SHP77 (cell line): Measurements from ENCODE around the gene NUTM2F.
A peak's percentile ranks its signal among the peaks of the same experiment; 100 is the strongest.
"Not testable (repeated sequence)": the region's sequence is repeated elsewhere in the genome, so short reads cannot be mapped to it uniquely, and the experiment has no call there.

Experiments
- DNase-seq, 2 experiments: peaks; one replicate each; lab custom pipeline; 2025; lab: John Stamatoyannopoulos, UW

Gene NUTM2F, protein sequence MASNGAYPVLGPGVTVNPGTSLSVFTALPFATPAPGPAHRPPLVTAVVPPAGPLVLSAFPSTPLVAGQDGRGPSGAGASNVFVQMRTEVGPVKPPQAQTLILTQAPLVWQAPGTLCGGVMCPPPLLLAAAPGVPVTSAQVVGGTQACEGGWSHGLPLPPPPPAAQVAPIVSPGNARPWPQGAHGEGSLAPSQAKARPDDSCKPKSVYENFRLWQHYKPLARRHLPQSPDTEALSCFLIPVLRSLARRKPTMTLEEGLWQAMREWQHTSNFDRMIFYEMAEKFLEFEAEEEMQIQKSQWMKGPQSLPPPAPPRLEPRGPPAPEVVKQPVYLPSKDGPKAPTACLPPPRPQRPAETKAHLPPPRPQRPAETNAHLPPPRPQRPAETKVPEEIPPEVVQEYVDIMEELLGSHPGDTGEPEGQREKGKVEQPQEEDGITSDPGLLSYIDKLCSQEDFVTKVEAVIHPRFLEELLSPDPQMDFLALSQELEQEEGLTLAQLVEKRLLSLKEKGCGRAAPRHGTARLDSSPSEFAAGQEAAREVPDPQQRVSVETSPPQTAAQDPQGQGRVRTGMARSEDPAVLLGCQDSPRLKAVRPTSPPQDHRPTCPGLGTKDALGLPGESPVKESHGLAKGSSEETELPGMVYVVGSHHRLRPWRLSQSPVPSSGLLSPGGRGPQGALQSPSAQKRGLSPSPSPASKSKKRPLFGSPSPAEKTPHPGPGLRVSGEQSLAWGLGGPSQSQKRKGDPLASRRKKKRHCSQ

DNA sequence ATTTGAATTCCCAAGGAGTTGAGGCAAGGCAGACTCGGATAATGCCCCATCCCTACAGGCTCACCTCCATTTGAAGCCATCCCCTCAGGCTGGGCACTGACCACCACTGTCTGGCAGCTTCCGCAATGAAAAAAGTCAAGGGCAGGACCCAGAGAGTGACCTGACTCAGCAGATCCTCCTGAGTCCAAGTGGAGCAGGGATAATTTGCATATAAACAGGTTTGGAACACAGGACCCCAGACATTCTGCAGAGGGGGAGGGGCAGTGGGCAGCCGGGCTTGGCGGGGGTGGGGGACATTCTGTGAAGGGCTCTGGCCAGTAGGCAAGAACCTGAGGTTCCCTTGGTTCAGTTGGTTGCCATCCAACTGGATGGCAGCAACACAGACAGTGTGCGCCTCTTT lies at the start of gene NUTM2F:
NUTM2F (minus strand) TSS at position 101 of the 400 bp plus-strand sequence; CDS start at position 80, 21 bp downstream.
- DNase-seq, result not testable (repeated sequence)

DNA sequence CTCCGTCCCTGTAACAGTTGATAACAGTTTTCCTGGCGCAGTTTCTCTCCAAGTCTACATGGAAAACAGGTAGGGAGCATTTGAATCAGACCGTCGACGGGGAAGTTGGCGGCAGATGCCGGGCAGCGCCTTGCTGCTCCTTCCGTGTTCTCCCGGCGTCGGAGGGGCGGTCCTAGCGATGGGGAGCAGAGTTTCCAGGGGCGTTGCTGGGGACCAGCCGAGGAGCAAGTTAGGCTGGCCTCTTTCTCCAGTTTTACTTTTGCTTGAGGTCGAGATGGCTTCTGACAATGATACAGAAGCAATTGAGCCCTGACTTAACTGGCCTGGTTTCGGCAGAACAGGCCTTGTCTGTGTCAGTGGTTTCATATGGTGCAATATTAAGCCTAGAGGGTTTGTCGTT lies 46.8 kb upstream of the NUTM2F start:
- not testable (repeated sequence) for DNase-seq

DNA sequence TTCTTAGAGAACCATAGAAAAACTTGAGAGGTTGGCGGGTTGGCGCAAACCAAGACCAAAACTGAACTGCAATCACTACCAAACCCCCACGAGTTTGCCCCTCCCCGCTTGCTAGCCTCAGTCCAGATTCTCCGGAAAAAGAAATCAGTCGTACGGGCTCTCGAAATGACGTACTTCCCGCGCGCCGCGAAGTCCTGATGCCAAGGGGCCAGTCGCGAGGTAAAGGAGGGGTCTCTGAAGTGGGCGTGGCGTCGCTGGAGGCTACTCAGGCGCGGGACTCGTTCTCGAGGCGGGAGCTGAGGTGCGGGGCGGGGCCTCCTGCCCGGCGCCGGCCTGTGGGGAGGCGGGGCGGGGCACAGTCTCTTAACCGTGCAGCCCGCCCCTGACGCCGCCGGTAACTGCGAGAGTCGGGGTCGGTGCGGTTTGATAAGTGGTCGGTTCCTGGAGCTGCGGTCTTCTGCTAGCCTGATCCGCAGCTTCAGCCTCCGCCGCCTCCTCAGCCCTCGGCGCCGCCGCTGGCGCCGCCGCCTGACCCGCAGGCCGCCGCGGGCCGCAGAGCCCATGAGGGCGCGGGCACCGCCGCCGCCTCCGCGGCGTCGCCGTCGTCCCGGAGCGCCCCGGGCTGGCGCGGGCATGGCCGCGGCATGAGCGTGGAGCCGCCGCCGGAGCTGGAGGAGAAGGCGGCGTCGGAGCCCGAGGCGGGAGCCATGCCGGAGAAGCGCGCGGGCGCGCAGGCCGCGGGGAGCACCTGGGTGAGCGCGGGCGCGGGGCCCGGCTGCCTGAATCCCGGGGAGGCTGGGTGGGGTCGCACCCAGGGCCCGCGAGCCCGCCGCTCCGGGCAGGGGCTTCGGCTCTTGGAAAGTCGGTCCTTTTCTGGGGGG lies 46.0 kb upstream of the NUTM2F start:
- peak; percentile 85 to 94 for DNase-seq

DNA sequence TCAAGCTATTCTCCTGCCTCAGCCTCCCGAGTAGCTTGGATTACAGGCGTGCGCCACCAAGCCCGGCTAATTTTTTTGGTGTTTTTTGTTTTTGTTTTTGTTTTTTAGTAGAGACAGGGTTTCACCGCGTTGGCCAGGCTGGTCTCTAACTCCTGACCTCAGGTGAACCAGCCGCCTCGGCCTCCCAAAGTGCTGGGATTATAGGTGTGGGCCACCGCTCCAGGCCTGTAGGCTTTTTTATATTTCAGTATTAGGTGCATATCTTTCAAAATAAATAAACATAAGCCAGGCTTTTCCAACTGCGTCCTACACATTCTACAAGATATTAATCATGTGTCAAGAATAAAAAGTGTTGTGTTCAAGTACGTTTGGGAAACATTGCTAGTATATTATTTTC lies 45.3 kb upstream of the NUTM2F start:
- DNase-seq, result not testable (repeated sequence)

DNA sequence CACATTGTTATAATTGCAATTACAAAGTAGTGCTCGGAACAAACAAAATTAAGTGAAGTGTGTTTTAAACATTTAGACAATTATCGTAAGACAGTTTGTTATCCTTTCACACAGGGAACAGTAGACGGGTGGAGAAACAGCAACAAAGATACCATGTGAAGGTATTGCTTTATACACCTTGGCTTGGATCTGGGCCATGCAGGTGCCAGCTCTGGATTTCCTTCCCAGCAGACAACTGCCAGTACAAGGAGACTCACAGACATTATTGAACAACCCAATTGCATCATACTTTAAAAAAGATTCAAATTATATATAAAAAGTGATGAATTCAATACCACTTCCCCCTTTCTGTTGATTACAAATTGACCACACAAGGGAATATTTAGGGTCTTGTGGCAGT lies 41.8 kb upstream of the NUTM2F start:
- not testable (repeated sequence) for DNase-seq

DNA sequence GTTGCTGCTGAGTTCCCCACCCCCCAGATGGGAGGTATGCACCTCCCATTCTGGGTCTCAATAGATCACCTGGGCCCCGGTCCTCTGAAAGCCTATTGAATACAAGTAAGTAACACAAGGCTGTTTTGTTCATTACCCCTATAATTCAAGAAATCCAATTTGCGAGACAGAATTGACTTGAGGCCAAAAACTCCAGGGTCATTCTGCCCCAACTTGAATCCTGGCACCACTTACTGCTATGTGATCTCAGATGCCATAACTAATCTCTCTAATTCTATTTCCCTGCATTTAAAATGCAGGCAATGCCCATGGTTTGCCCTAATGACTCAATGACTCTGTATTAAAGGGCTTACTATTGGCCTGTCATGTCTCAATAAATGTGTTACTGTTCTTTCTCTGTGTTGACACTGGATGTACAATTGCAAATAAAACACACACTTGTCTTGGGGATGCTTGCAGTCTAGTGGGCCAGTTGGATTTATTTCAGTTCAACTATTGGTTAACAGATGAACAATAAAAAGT lies 35.7 kb upstream of the NUTM2F start:
- DNase-seq, result not testable (repeated sequence)

DNA sequence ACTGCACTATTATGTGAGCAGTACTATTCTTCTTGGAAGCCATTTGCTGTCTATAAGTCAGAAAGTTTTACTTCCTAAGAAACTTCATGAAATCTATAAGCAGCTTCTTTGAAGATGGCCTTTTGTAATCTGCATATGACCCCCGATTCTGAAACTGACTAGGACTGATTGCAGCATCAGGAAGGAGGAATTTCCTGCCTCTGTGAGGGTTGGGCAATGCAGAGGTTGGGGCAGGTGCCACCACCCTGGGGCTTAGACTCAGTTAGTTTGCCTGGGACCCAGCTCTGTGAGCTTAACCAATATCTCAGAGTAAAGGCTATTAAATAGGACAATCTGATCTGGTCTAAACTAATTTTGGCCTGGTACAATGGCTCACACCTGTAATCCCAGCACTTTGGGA lies 28.7 kb upstream of the NUTM2F start:
- DNase-seq, result not testable (repeated sequence)

DNA sequence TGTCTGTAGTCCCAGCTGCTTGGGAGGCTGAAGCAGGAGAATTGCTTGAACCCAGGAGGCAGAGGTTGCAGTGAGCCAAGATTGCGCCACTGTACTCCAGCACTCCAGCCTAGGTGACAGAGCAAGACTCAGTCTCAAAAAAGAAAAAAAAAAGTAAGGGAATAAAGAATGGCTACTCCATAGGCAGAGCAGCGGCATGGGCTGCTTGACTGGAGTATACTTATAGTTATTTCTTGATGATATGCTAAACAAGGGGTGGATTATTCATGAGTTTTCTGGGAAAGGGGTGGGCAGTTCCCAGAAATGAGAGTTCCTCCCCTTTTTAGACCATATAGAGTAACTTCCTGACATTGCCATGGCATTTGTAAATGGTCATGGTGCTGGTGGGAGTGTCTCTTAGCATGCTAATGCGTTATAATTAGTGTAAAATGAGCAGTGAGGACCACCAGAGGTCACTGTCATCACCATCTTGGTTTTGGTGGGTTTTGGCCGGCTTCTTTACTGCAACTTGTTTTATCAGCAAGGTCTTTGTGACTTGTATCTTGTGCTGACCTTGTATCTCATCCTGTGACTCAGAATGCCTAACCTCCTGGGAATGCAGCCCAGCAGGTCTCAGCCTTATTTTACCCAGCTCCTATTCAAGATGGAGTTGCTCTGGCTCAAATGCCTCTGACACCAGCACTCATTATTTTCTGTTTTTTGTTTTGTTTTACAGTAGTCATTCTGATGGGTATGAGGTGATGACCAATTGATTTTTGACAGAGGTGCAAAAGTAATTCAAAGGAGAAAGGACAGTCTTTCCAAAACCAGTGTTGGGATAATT lies 23.7 kb upstream of the NUTM2F start:
- DNase-seq, result not testable (repeated sequence)

DNA sequence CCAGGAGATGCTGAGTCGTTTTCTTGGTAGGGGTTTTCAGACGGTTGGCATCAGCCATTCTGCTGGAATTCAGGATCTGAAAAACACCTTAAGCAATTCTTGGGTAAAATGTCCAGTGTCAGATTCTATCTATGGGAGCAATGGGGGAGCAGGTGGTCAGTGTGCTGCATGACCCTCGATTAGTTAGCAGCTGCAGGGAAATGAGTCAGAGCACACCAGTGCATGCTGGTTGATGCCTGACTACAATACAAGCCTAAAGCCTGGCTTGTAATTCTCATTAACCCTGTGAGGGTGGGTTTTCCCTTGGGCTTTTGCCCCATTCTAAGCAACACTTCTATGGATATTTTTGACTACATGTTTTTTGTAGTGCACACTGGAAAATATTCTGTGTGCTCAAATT lies 20.3 kb upstream of the NUTM2F start:
- DNase-seq, result not testable (repeated sequence)

DNA sequence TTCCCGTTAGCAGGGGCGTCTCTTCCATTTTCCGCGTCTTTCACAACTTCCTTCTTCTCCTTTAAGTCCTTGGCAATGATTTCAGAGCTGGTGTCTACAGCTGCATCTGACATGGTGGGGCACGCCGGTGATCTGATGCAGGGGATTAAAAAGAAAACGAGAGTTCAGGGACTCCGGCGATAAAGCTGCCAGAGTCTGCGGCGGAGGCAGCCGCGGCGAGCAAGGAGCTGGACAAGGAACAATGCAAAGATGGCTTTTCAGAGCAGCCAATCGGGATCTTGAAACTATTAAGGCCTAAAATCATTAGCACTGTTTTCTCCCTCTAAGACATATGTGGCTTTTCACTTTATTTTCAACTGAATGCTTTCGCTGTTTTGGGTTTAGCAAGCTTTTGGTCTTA lies 19.0 kb upstream of the NUTM2F start:
- not testable (repeated sequence) for DNase-seq

DNA sequence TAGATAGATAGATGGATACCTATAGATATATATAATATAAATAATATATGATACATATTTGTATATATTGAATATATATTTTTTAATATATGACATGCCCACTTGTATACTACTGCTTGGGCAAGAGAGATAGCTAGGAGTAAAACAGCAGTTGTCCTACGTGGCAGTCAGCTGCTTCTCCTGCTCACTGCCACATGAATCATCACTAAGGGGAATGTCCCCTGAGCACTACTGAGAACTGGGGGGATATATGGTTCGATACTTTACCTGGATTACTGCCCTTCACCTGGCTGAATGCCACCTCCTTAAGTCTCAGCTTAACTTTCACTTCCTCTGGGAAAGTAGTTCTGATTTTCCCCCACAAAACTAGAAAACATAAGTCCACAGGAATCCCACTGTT lies 13.3 kb upstream of the NUTM2F start:
- DNase-seq, result not testable (repeated sequence)

DNA sequence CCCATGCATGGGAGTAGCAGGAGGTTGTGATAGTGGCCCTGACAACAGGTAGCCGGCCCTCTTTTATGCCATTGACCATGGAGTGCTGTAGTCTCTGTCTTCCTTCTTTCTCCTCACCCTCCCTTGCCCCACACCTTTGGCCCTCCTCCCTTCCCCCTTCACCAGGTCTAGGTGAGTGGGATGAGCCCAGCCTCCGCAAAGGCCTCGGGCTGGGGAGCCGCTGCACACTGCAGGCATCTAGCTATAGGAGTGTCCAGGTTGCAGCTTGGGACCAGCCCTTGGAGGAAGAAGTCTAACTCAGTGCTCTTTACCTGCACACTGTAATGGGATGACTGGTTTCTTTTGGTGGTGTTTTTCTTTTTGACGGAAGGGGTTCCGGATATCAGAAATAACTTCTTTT lies 12.3 kb upstream of the NUTM2F start:
- DNase-seq, result not testable (repeated sequence)

DNA sequence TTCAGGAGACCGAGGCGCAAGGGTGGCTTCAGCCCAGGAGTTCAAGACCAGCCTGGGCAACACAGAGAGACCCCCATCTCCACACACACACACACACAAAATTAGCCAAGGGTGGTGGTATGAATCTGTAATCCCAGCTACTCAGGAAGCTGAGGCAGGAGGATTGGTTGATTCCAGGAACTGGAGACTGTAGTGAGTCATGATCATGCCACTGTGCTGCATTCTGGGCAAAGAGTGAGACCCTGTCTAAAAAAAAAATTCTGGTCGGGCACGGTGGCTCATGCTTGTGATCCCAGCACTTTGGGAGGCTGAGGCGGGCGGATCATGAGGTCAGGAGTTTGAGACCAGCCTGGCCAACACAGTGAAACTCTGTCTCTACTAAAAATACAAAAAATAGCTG lies 11.2 kb upstream of the NUTM2F start:
- DNase-seq, result not testable (repeated sequence)

DNA sequence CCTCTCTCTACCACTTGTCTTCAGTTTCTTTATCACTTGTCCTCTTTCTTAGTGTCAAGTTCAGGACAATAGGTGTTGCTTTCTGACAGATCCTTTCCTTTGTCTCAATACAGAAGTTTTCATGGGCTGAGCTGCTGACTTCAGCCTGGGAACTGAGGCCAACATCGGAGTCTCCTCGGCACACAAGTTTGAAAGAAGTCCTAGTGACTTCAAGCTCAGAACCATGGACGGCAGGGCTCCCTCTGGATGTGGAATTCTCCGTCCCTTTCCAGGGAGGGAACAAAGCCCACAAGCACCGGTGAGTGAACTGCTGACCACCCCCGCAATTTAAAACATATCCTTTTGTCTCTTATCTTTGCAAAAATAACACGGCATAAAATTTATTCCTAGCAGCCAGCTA lies 10.3 kb upstream of the NUTM2F start:
- DNase-seq, result not testable (repeated sequence)

DNA sequence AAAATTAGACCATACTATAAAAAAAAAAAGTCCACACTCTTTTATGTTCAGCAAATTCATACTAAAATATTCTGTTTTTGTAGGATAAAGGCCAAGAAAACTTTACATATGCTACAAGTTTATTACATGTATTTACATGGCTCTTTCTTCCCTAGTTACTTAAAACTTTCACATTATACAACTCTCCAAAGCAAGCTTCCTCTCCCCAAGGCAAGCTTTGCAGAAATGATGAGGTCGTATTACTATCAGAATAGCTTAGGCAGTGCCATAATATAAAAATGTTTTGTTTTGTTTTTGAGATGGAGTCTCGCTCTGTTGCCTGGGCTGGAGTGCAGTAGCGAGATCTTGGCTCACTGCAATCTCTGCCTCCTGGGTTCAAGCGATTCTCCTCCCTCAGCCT lies 8.0 kb upstream of the NUTM2F start:
- DNase-seq, result not testable (repeated sequence)

DNA sequence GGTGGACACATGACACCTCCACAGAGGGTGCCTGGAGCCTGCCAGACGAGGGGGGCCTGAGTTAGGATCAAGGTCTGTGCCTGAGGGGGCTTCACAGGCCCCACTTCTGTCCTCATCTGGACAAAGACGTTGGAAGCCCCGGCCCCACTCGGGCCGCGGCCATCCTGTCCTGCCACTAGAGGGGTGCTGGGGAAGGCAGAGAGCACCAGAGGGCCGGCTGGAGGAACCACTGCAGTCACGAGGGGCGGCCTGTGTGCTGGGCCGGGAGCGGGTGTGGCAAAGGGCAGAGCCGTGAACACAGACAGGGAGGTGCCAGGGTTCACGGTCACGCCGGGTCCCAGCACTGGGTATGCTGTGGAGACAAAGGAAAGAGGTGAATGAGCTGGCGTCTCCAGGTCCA lies 2.9 kb downstream of the NUTM2F start:
- not testable (repeated sequence) for DNase-seq

DNA sequence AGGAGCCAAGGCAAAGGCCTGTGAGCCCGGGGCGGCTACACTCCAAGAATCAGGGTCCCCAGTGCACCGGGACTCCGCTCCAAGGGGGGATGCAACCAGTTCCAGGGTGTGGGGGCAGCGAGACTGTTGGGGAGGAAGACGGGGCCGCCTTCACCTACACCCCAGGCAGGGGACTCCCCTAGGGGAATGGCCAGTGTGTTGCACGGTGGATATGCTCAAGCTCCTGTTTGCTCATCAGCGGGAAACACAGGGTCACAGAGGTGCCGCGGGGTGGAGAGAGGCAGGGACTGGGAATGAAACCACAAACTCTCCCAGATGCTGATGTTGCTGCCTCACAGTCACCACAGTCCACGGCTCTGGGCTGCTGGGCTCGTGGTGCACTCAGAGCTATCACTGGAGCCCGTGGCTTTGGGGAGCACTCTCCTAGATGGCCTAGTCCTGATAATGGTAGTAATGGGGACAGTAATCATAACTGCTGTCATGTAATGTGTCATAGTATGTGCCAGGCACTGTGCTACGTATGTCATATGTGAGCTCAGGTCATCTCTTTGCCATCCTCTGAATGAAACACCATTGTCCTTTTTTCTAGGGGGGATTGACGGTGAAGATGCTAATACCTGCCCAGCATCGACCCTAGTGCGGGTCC lies 5.2 kb downstream of the NUTM2F start:
- DNase-seq, result not testable (repeated sequence)

DNA sequence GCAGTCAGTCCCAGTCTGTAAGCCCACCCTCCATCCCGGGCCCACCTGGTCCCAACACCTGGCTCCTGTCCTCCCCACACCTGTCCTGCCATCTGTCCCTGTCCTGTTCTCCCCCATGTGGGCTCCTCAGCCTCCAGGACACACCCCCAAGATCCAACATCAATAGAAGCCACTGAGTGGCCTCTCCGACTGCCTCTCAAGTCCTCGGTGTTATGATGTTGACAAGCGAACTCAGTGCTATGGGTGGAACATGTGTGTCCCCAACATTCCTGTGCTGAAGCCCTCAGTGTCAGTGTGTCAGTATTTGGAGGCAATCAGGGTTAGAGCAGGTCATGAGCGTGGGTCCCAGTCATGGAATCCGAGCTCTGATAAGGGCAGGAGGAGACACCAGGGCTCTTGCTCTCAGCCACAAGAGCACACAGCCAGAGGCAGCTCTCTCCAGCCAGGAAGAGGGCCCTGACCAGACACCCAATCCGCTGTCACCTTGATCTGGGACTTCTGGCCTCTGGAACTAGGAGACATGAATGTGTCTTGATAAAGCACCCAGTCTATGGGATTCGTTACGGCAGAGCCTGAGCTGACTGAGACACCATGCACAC lies 6.0 kb downstream of the NUTM2F start:
- not testable (repeated sequence) for DNase-seq

DNA sequence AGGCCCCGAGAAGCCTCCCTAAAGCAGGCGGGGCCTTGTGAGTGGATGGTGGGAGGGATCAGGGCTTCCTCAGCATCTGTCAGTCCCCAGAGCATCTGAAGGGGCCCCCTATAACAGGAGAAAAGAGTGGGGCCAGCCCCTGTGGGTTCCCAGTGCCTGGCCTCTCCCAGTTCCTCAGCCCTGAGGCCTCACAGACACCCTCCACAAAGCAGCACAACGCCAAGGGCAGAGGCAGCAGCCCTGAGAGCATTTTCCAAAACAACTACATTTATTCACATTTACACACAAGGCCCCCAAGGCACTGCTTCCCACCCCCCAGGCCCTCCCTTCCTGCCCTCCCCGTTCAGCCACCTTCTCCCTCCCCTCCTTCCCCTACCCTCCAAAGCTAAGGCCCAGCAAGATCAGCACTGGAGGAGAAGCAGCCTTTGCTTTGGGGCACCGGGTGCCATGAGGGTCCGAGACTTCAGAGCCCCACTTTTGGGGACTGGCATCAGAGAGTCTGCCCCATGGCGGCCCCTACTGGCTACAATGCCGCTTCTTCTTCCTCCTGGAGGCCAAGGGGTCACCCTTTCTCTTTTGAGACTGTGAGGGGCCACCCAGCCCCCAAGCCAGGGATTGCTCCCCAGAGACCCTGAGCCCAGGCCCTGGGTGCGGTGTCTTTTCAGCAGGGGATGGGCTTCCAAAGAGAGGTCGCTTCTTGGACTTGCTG lies 10.3 kb downstream of the NUTM2F start:
- DNase-seq, result not testable (repeated sequence)
